GM06990 (cell line): Measurements from ENCODE around the gene CSF2.
A peak's percentile ranks its signal among the peaks of the same experiment; 100 is the strongest.

Source experiments
- DNase-seq: peaks from one replicate; pipeline ENCODE4 v3.0.0-alpha.2; 2011; ENCODE audit not compliant: insufficient read length; ENCODE audit errors: extremely low read depth
- H3K27me3 ChIP-seq: replicated peaks from 2 replicates; pipeline ENCODE4 v1.6.0; 2011; ENCODE audit warnings: low read length; ENCODE audit not compliant: control insufficient read depth, insufficient read depth
- H3K36me3 ChIP-seq: 2 replicates; pipeline ENCODE4 v1.5.1; 2011; ENCODE audit warnings: low read length; ENCODE audit not compliant: control insufficient read depth, insufficient read depth
- H3K4me3 ChIP-seq: replicated peaks from 2 replicates; pipeline ENCODE4 v1.5.1; 2011; ENCODE audit warnings: low read depth, mild to moderate bottlenecking, control low read depth, low read length
- TF ChIP-seq, protein P1 (sequence below): IDR thresholded peaks from 2 replicates; pipeline ENCODE4 v1.5.1; 2011; ENCODE audit warnings: low read length, control low read depth, mild to moderate bottlenecking, inconsistent platforms; ENCODE audit not compliant: insufficient read depth, poor library complexity, severe bottlenecking

Gene CSF2

DNA sequence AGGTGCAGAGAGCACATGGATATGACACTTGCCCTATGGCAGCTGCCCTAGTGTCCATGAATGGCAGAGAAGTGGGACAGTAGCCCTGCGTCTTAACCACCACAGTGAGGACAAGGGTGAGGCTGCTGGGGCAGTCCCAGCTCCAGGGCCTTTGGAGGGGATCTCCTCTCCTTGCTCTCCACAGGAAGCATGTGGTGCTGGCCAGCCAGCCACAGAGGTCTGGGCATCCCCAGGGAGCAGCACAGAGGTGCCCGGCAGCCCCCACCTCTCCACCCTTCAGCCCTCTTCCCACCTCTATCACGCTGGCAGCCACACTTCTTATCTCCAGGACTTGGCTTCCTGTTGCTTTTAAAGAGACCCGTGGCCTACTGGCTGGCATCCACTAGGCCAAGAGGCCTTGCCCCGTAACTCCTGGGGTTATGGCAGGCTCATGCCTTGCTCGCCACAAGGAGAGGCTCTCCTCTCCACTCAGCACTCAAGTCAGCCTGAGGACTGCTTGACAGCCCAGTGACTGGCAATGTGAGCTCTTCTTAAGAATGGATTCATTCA is 21.9 kb downstream of the CSF2 start:
- DNase-seq: no peak
- TF ChIP-seq, protein P1, sequence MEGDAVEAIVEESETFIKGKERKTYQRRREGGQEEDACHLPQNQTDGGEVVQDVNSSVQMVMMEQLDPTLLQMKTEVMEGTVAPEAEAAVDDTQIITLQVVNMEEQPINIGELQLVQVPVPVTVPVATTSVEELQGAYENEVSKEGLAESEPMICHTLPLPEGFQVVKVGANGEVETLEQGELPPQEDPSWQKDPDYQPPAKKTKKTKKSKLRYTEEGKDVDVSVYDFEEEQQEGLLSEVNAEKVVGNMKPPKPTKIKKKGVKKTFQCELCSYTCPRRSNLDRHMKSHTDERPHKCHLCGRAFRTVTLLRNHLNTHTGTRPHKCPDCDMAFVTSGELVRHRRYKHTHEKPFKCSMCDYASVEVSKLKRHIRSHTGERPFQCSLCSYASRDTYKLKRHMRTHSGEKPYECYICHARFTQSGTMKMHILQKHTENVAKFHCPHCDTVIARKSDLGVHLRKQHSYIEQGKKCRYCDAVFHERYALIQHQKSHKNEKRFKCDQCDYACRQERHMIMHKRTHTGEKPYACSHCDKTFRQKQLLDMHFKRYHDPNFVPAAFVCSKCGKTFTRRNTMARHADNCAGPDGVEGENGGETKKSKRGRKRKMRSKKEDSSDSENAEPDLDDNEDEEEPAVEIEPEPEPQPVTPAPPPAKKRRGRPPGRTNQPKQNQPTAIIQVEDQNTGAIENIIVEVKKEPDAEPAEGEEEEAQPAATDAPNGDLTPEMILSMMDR: no peak
- no peak overlapping the region for H3K4me3 ChIP-seq
- H3K36me3 ChIP-seq: no peaks in the 10 kb centered on the region
- H3K27me3 ChIP-seq: 0 out of 2 replicates have a peak, but pooled peaks cover 2% of the 10 kb centered on the region

DNA sequence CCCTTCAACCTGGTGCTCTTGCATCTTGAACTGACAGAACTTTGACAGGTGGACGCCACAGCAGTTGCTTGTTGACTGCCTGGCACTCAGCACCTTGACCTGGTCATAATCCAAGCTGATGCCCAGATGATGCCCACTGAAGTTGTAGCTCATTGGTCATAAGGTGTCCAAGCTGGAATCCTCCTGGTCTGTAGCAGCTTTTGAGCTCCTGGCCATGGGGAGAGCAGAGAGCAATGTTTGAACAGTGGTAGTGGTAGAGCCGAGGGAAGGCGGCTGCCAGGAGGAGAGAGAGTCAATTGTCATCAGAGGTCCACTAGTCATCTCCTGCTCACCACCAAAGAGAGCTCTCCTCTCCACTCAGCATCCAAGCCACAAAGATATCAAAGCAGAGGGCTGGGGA is 23.3 kb downstream of the CSF2 start:
- DNase-seq: no peak
- Histone ChIP-seq H3K36me3 (no peaks in the 10 kb centered on the region), H3K27me3 (0 out of 2 replicates have a peak, but pooled peaks cover 2% of the 10 kb centered on the region), H3K4me3 (no peak overlapping the region)
- TF ChIP-seq, protein P1: no peak

DNA sequence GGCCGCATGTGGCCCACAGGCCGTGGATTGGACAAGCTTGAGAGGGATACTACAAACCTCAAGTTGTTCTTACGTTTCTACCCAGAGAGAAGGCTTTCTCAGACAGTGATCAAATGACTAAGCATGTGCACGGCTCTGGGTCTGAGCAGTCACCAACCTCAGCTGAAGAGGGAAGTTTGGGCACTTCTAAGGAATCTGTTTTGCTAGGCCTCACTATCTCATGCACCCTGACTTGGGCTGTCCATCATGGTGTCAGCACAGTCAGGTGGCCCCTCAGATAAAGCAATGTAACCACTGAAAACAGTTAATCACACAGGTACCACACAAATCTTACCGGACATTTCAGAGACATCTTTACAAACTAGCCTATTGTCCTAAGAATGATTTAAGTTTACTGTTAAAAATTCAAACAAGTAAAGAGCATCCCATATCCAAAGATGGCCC is 24.6 kb downstream of the CSF2 start:
- Histone ChIP-seq H3K27me3 (no peaks in the 10 kb centered on the region), H3K36me3 (no peaks in the 10 kb centered on the region), H3K4me3 (no peak overlapping the region)
- TF ChIP-seq, protein P1: no peak
- no peak for DNase-seq

DNA sequence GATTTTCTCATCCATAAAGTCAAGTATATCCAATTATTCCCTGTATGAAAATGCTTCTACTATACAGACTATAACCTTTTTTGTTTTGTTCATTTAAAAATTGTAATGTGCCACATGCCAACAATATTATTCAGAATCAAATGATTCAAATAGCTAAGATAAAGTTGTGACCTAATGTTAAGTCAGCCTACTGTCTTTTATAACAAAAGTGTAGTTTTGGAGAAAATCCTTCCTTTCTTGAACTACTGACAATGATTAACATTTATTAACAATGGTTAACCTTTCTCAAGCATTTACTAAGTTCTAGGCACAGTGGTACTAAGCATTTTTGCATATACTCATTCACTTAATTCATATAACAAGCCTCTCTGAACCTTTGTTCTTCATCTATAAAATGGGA is 25.0 kb downstream of the CSF2 start:
- TF ChIP-seq, protein P1: no peak
- DNase-seq: no peak
- Histone ChIP-seq H3K4me3 (no peak overlapping the region), H3K36me3 (no peaks in the 10 kb centered on the region), H3K27me3 (no peaks in the 10 kb centered on the region)

DNA sequence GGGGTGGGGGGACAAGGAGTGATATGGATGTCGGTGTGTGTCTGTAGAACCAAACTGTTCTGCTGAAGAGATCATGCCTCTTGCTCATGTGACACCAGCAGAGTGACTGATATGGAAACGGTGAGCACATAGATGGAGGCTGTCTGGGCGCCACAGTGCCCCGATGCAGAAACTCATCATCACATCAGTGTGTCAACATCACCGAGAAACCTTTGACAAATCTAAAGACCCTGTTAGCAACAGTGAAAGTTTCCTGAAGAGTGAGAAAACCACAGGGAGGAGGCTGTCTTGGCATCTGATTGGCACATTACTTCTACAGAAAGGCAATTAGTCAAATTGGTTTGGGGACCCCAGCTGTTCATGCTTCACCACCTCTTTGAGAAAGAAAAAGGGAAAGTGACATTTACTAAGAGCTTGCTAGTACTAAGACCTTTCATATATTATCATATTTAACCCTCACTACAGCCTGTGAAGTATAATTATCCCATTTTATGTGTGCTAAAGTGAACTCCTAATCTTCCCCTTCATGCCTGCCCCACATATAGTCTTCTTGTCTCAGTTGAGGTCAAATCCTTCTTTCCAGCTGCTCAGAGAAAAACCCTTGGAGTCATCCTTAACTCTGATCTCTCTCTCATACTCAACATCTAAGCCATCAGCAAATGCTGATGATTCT is 25.6 kb downstream of the CSF2 start:
- TF ChIP-seq, protein P1: no peak
- Histone ChIP-seq H3K27me3 (no peaks in the 10 kb centered on the region), H3K36me3 (no peaks in the 10 kb centered on the region), H3K4me3 (no peak overlapping the region)
- peak; percentile 76 for DNase-seq
